HG03520 (cell line): ENCODE data around the gene TPP2.
A peak's percentile ranks its signal among the peaks of the same experiment; 100 is the strongest.

Source experiments
- ATAC-seq: cut with Tn5 transposase; IDR thresholded peaks from one replicate; pipeline ENCODE4 v1.9.1; 2021; ENCODE audit warnings: mild to moderate bottlenecking, moderate library complexity; ENCODE audit not compliant: unreplicated experiment

The TPP2 gene

GRCh38 chr13:102593466-102593865, 3.3 kb upstream of the TPP2 start:
- no peak for ATAC-seq

- peak; percentile 10 for ATAC-seq
Measured at GRCh38 chr13:102597029-102597961, 509 bp downstream of the TPP2 start.

GRCh38 chr13:102598061-102598460, 1.3 kb downstream of the TPP2 start:
- ATAC-seq, result no peak

GRCh38 chr13:102599426-102600012, 2.7 kb downstream of the TPP2 start:
- no peak for ATAC-seq

GRCh38 chr13:102606537-102607309, 9.9 kb downstream of the TPP2 start:
- no peak for ATAC-seq

GRCh38 chr13:102608974-102609373, 12.2 kb downstream of the TPP2 start:
- ATAC-seq, result no peak

- ATAC-seq, result no peak
Measured at GRCh38 chr13:102609696-102610095, 12.9 kb downstream of the TPP2 start.

GRCh38 chr13:102610296-102610895, 13.6 kb downstream of the TPP2 start:
- ATAC-seq, result no peak

- no peak for ATAC-seq
Measured at GRCh38 chr13:102617697-102618350, 21.0 kb downstream of the TPP2 start.

GRCh38 chr13:102620516-102620915, 23.7 kb downstream of the TPP2 start:
- no peak for ATAC-seq

GRCh38 chr13:102626928-102627327, 30.1 kb downstream of the TPP2 start:
- no peak for ATAC-seq

- no peak for ATAC-seq
Measured at GRCh38 chr13:102628559-102628958, 31.8 kb downstream of the TPP2 start.

GRCh38 chr13:102631198-102631597, 34.4 kb downstream of the TPP2 start:
- no peak for ATAC-seq

GRCh38 chr13:102638741-102639140, 42.0 kb downstream of the TPP2 start:
- ATAC-seq, result no peak

GRCh38 chr13:102642029-102642428, 45.2 kb downstream of the TPP2 start:
- ATAC-seq, result no peak

- no peak for ATAC-seq
Measured at GRCh38 chr13:102642475-102642874, 45.7 kb downstream of the TPP2 start.

GRCh38 chr13:102643656-102644055, 46.9 kb downstream of the TPP2 start:
- no peak for ATAC-seq

- no peak for ATAC-seq
Measured at GRCh38 chr13:102645701-102646100, 48.9 kb downstream of the TPP2 start.

- ATAC-seq, result no peak
Measured at GRCh38 chr13:102648046-102648445, 51.3 kb downstream of the TPP2 start.

GRCh38 chr13:102650444-102650843, 53.7 kb downstream of the TPP2 start:
- ATAC-seq, result no peak

GRCh38 chr13:102651392-102651791, 54.6 kb downstream of the TPP2 start:
- ATAC-seq, result no peak
